DMS153 treated with DMSO at 0.1 percent for 48 hours (cell line): ENCODE results near the gene KIAA1614.

Experiments
- DNase-seq: peaks from one replicate; lab custom pipeline; 2025; ENCODE audit not compliant: unreplicated experiment; lab: John Stamatoyannopoulos, UW

The KIAA1614 gene

GRCh38 chr1:180912801-180913565 is at the start of gene KIAA1614:
Gene KIAA1614, plus strand, starts transcription at chr1:180912897. Its CDS starts 347 bp downstream, at chr1:180913244.
- no peak for DNase-seq

DNA sequence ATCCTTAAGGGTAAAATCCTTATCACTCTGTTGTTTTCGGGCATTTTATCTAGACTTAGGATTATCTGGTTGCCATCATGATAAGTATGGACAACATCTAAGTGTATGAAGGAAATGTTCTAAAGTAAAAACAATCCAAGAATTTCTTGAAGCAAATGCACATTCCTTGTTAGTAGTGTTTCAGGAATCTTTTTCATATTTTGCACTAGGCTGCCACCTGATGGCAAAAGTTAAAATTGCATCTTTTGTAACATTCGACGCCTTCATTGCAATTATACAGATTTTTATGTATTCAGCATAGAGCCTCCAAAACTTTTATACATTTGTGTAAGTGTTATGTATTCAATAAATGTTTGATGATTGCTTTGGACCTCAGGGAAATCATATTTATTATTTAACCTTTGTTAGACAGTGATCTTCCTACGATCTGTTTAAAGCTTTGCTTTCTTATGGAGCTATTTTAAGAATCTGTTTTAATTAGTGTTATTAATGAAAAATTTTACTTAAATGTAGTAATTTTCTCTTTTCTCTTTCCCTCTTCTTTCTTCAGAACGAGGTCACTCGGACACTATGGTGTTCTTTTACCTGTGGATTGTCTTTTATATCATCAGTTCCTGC is 49.4 kb upstream of the KIAA1614 start:
- DNase-seq, result peak; percentile 73

DNA sequence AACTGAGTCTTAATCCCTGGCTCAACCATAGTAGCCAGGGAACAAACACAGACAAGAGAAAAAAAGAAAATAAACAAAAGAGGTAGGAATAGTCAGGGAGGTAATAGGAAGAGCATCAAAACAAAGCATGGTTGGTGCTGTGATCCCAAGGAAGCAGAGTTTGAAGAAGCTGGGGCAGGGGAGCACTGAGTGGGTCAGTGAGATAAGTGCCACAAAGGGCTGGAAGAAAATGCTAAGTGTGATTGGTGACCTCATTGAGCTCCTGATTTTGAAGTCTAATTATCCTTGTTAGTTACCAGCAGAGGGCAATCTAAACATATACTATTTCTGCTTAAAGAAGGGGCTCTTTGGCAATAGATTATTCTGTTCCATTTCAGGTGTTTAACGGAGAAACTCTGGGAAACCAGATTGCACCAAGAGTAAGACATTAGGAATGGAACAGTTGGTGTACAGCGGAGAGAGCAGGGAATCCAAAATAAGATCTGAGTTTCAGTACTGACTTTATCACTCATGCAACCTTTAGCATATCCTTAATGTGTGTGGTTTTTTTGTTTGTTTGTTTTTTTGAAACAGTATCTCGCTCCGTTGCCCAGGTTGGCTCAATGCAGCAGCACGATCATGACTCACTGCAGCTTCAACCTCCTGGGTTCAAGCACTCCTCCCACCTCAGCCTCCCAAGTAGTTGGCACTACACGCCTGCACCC is 30.7 kb upstream of the KIAA1614 start:
- peak; percentile 73 for DNase-seq

DNA sequence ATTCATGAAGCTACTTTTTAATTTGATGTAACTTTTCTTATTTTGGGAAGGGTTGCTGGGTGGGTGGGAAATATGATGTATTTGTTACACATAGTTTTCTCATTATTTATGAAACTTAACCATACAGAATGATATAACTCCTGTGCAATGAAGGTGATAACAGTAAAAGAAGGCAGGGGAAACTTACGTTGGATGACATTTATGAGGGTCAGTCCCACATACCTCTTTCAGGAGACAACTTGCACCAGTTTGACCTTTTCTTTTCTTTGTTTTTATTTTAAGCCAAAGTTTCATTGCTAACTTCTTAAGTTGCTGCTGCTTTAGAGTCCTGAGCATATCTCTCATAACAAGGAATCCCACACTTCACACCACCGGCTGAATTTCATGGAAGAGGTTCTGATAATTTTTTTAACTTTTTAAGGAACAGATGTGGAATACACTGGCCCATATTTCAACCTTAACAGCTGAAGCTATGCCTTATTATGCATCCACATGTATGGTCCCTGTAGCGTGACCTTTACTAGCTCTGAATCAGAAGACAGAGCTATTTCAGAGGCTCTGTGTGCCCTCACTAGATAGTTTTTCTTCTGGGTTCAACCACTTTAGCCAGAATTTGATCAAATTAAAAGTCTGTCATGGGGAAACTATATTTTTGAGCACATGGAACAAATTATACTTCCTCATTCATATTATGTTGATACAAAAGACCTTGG is 28.0 kb upstream of the KIAA1614 start:
- no peak for DNase-seq

- no peak for DNase-seq
These were observed 26.4 kb upstream of the KIAA1614 start for GRCh38 chr1:180886338-180886737.

- DNase-seq, result no peak
These were observed 24.9 kb upstream of the KIAA1614 start for GRCh38 chr1:180887841-180888240.

- DNase-seq, result no peak
These were observed 23.8 kb upstream of the KIAA1614 start for GRCh38 chr1:180888870-180889269.

DNA sequence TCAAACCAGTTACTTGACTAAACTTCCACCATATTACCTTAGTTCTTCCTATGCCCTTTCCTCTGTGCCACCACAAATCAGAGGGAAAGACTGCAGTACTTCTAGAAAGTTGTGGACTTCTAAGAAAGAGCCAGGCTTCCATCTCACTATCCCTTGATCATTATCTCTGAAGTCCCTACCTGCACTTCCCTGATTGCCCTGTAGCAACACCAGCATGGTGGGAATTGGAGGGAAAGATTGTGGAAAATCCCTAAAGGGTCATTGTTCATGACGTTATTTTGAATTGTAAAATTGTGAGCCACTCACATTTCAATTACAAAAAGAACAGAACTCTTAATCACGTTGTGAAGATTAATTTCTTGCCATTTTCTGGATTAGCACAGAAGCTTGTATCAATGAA is 23.4 kb upstream of the KIAA1614 start:
- no peak for DNase-seq

- no peak for DNase-seq
These were observed 20.4 kb upstream of the KIAA1614 start for GRCh38 chr1:180892272-180892671.

DNA sequence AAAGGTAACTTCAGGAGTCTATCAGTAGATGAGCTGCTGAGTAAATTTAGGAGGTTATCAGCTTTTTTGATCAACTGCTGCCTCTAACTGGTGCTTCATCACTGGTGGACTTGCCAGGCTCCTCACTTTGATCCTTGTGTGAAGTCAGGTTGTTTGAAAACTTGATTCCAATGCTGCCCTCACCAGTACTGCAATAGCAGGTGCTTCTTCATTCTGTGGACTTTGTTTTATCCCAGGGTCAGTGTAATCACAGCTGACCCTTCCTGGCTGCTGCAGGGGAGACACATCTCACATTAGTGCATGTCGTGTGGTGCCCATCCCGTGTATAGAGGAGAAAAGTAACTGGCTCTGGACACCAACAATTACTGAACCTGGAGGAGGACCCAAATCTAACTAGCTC is 20.0 kb upstream of the KIAA1614 start:
- no peak for DNase-seq

DNA sequence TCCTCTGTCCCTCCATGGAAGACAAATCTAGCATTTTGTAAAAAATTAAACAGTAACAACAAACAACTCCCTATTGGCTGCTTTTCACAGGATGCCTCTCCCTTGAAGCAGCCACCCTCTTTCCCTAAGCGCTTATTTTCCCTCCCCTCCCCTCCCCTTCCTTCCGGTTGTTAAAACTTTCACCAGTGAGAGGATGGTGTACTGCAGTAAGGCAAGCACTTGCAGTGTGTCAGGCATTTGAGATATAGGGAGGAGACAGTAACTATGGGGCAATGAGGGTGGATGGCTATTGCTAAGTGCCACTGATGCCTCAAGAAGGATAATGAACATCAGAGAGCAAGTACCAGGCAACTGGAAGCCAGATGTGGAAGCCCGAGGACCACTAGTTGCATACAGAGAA is 19.1 kb upstream of the KIAA1614 start:
- no peak for DNase-seq

- no peak for DNase-seq
These were observed 16.5 kb upstream of the KIAA1614 start for GRCh38 chr1:180896161-180896560.

GRCh38 chr1:180898441-180899219 is 14.1 kb upstream of the KIAA1614 start:
- no peak for DNase-seq

GRCh38 chr1:180899262-180899661 is 13.4 kb upstream of the KIAA1614 start:
- DNase-seq, result no peak

DNA sequence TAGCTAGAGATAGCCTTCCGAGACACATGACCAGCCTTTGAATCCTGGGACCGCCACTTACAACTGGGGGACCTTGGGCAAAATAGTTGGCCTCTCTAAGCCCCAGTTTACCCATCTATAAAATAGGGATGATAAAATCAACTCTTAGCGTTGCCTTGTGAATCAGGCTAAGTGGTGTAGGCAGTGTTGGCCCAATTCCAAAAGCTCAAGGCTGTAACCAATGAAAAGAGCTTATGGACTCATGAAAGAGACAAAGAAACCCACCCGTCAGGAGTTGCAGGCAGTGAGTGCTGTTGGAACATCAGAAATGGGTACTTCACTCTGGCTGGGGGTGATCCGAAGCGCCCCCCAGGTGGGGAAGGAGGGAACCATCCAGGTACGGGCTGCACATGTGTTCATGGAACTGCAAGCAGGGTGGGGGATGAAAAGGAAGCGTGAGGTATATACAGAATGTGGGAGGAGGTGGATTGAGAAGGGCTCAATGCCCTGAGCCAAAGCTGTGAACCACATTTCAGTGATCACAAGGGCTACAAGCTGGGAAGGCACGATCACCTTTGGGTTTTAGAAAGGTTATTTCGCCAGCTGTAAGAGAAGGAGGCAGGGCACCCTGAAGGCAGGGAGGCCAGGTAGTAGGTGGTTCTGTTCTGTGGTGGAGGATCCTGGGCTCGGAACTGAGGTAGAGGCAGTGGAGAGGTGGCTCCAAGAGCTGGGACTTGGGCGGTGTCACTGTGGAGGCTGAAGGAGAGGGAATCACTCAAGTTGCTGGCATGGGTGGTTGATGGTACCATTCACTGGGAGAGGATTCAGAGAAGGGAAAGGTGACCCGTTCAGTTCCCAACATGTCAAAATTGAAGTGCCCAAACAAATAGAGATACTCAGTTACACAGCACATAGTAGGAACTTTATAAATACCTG is 11.4 kb upstream of the KIAA1614 start:
- no peak for DNase-seq

DNA sequence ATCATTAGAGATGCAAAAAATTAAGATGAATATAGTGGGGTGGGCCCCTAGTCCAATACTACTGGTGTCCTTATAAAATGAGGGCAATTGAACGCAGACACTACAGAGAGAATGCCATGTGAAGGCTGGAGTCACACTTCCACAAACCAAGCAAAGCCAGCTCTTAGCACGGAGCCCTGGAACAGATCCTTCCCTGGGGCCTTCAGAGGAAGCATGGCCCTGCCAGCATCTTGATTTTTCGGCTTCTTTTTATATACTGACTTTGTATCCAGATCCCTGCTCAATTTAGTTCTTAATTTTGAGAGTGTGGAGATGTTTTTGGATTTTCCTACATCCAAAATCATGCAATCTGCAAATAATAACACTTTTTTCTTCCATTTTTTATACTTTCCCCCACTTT is 10.2 kb upstream of the KIAA1614 start:
- no peak for DNase-seq

DNA sequence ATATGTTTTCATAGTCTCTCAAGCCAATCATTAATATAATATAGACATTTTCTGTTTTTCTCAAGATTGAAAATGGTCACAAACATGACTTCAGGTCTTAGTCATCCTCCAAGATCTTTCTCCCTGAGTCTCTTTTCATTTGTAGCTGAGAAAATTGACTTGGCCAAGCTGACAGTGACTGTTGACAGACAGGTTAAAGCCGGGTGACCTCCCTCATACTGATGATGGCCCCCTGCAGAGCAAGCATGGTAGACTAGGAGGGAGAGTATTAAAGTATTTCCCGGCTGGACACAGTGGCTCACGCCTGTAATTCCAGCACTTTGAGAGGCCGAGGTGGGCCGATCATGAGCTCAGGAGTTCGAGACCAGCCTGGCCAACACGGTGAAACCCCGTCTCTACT is 6.8 kb upstream of the KIAA1614 start:
- no peak for DNase-seq

GRCh38 chr1:180906511-180906910 is 6.2 kb upstream of the KIAA1614 start:
- DNase-seq, result no peak

DNA sequence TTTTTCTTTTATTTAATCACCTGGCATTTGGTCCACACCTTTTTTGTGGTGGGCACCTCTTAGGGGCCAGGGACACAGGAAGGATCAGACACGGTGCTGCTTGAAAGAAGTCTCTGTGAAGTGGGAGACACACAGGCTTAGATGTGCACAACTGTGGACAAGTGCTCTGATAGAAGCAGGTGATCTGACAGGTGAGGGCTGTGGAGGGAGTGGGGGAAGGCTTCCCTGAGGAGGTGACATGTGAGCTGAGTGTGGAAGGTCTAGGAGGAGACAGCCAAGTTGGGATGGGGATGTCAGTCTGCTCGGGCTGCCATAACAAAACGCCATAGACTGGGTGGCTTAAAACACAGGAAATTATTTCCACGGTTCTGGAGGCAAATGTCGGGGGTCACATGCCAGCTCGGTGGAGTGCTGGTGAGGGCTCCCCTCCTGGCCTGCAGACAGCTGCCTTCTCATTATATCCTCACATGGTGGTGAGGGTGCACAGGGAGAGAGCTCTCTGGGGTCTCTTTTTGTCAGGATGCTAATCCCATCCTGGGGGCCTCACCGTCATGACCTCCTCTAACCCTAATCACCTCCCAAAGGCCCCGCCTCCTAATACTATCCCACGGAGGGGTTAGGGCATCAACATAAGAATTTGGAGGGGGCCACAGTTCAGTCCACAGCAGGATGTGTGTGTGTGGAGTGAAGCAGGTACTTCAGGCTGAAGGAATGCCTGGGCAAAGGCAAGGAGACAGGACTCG is 5.2 kb upstream of the KIAA1614 start:
- DNase-seq, result no peak
